22Rv1 (cell line): Measurements from ENCODE around the gene TCL1A.

Experiments
- H3K27ac ChIP-seq: fragments of 450-650 bp; 2 replicates; pipeline ENCODE4 v1.5.1; 2017
- ZFX ChIP-seq: fragments of 450-650 bp; IDR thresholded peaks from 2 replicates; pipeline ENCODE4 v1.6.1; 2017; ENCODE audit warnings: antibody characterized with exemption, borderline replicate concordance
- TF ChIP-seq, protein P1 (sequence below): fragments of 450-650 bp; IDR thresholded peaks from 2 replicates; pipeline ENCODE4 v1.5.1; 2017; ENCODE audit warnings: mild to moderate bottlenecking

TCL1A gene

DNA sequence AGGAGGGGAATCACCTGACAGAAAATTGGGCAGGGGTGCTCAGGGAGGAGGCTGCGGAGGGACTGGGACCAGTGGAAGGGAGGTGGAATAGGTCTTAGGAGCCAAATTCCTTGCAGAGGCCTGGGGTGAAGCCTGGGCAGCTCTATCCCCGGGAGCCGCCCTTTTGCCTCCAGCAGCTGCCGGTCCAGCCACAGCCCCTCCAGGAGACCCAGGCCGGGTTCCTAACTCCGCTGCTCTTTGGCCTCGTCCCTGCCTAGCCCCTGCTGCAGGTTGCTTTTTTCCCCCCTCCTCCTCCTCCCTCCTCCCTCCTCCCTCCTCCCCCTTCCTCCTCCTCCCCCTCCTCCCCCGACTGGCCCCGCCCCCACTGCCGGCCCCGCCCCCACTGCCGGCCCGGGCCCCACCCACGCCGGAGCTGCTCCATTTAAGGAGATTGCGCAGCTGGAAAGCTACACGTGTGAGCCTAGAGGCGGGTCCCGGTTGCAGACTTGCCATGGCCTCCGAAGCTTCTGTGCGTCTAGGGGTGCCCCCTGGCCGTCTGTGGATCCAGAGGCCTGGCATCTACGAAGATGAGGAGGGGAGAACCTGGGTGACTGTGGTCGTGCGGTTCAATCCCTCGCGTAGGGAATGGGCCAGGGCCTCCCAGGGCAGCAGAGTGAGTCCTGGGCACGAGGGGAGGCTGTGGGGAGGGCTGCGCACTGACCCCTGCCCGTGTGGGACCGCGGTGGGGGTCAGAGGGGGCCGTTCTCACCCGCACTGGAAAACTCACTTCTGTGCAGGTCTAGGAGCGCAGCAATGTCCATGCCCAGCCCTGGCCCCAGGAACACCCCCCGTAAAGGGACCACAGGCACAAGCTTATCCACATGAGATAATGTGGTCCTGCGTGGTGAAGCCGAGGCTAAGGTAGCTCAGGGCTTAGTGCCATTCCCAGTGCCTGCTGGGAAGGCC is 27.7 kb downstream of the TCL1A start, which contains the start of gene TCL1B:
Gene TCL1B, plus strand, starts transcription at position 449 of the 945 bp plus-strand sequence. Its CDS starts 42 bp downstream, at position 491.
- no peak within 1 kb of the TSS for H3K27ac ChIP-seq
- TF ChIP-seq, protein P1, sequence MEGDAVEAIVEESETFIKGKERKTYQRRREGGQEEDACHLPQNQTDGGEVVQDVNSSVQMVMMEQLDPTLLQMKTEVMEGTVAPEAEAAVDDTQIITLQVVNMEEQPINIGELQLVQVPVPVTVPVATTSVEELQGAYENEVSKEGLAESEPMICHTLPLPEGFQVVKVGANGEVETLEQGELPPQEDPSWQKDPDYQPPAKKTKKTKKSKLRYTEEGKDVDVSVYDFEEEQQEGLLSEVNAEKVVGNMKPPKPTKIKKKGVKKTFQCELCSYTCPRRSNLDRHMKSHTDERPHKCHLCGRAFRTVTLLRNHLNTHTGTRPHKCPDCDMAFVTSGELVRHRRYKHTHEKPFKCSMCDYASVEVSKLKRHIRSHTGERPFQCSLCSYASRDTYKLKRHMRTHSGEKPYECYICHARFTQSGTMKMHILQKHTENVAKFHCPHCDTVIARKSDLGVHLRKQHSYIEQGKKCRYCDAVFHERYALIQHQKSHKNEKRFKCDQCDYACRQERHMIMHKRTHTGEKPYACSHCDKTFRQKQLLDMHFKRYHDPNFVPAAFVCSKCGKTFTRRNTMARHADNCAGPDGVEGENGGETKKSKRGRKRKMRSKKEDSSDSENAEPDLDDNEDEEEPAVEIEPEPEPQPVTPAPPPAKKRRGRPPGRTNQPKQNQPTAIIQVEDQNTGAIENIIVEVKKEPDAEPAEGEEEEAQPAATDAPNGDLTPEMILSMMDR, result no peak
- TF ChIP-seq ZFX, result no peak

DNA sequence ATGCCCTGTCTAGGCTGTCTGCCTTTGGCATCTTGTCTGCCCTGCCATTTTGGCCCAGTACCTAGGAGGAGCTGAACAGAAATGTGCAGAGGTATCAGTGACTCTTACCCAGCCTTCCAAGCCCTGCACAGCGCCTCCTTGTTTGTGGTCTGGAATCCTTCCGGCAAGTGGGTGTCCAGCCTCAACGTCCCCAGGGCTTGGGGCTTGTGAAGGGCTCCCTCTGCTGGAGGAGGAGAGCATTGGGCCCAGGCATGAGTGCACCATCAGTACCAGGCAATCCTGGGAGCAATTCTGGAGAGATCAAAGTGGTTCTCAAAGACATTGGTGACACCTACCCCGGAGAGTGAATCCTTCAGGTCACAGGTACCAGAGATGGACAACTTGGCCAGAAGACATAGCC is 30.1 kb downstream of the TCL1A start:
- no peak overlapping the region for H3K27ac ChIP-seq
- TF ChIP-seq, protein P1, result peak; percentile 77
- no peak for TF ChIP-seq ZFX

DNA sequence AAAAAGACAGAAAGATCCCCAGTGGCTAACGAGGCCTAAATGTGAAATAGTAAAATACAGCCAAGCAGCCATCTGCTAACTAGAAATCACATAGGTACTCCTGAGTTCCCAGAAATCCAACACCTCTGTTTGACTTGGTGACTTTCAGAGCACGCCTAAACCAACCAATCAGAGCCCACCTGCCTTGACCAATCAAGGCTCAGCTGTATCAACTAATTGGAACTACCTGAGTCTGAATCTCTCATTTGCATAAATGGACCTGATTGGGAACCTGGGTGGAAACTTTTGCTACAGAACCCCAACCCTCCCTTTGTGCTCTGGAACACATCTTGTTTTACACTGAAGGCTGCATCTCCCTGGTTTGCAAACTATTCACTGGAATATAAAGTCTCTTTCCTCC is 32.8 kb downstream of the TCL1A start:
- no peak for TF ChIP-seq ZFX
- H3K27ac ChIP-seq, result no peak overlapping the region

DNA sequence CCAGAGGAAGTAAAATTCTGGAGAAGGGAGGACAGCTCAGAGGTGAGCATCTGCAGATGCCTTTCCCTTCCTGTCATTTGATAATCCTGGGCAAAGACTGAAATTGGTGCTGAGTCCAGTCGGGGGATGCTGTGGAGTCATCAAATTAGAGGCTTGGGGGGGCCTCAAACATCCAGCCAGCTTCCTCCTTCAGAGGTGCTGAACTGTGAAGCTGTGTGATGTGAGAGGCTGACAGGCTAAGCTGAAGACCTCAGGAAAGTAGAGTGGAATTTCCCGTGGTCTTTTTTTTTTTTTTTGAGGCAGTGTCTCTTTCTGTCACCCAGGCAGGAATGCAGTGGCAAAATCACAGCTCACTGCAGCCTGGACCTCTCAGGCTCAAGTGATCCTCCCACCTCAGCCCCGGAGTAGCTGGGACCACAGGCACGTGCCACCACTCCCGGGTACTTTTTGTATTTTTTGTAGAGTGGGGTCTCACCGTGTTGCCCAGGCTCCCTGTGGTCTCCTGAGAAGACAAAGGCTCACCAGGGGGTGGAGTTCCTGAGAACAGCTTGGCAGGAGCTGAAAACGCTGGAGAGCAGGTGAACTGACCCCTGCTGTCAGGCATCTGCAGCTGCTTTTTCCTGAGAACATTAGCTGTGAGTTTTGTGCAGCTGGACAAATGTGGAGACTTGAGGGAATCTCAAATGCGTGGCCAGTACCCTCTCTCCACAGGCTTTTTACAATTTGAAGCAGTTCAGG is 33.8 kb downstream of the TCL1A start:
- TF ChIP-seq ZFX, result no peak
- TF ChIP-seq, protein P1, result peak; percentile 25; the same call in 1 of the 2 replicates
- H3K27ac ChIP-seq, result no peak overlapping the region

DNA sequence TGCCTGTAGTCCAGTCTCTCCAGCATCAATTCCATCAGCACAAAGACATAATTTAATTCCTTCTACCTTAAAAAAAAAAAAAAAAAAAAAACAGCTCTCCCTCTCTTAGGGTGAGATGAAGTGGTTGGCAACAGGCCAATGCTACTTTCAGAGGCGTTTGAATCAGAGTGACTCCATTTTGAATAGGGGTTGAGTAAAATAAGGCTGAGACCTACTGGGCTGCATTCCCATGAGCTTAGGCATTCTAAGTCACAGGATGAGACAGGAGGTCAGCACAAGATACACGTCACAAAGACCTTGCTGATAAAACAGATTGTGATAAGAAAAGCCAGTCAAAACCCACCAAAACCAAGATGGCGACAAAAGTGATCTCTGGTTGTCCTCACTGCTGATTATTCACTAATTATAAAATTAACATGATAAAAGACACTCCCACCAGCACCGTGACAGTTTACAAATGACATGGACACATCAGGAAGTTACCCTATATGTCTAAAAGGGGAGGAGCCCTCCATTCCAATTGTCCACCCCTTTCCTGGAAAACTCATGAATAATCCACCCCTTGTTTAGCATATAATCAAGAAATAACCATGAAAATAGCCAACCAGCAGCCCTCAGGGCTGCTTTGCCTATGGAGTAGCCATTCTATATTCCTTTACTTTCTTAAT is 34.6 kb downstream of the TCL1A start:
- no peak for TF ChIP-seq ZFX
- TF ChIP-seq, protein P1, result no peak
- H3K27ac ChIP-seq, result no peak overlapping the region

DNA sequence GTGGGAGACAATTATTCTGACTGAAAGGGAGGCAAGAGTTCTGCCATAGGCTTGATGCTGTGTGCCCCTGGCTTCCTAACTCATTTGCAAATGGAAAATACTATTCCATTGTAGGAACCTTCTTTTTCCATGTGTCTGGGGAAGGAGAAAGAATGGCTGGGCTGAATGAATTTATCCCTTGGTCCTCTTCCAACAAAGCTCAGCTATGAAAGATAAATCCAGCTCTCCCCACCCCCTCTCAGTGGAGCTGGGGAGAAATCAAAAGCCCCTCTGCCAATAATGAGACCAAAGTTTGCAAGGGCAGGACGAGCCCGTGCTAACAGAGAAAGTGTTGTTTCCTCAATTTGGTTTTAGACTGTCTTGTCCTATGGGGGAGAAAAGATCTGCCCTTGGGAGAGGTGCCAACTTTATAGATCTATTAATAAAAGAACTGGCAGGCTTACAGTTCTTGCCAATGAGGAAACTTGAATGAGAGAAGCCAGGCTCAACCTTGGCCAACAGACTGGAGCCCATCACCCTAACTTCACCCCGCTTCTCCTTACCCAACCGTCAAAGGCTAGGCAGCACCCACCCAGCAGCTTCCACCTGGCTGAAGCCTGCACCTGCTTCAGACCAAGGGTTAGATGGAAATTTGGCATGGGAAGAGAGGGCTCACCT is 36.6 kb downstream of the TCL1A start:
- TF ChIP-seq, protein P1, result no peak
- no peak for TF ChIP-seq ZFX
- no peak overlapping the region for H3K27ac ChIP-seq

DNA sequence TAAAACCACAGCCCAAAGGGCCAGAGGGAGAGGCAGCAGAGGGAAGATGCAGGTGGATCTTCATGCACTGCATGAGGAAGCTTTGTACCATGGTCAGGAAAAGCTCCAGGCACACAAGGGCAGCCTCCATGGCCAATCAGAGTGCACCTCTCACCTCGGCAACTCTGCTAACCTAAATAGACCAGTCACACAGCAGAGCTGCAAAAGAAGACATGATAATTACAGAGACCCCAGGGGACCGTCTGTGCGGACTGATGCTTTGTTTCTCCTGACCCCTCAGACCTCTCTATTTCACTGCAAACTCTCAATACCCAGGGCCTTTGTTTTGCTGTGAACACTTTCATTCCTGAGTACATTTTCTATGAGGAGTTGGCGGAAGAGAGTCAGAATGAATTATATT is 38.4 kb downstream of the TCL1A start:
- H3K27ac ChIP-seq, result no peak overlapping the region
- no peak for TF ChIP-seq ZFX
- TF ChIP-seq, protein P1, result no peak
